Activated naive CD8-positive, alpha-beta T cell treated with anti-CD3 and anti-CD28 coated beads, Interleukin-2, amount 50 U/mL, for 24 hours (primary cell): ENCODE measurements around the gene CACNG8.
A peak's percentile ranks its signal among the peaks of the same experiment; 100 is the strongest.
"Not testable (repeated sequence)": the region's sequence is repeated elsewhere in the genome, so short reads cannot be mapped to it uniquely, and the experiment has no call there.

Experiments
- ATAC-seq: fragments of 150-1000 bp; cut with Tn5 transposase; one replicate; pipeline ENCODE4 v1.10.0; 2021
- DNase-seq: peaks from one replicate; pipeline ENCODE4 v3.0.0; 2021
- H3K27ac Mint-ChIP-seq: one replicate; pipeline ENCODE4 v1.8.0; 2021; ENCODE audit warnings: mild to moderate bottlenecking, mixed read lengths
- H3K27me3 Mint-ChIP-seq: one replicate; pipeline ENCODE4 v1.8.0; 2021; ENCODE audit warnings: mixed read lengths
- H3K36me3 Mint-ChIP-seq: one replicate; pipeline ENCODE4 v1.8.0; 2021; ENCODE audit warnings: low read depth, mixed read lengths
- H3K4me1 Mint-ChIP-seq: one replicate; pipeline ENCODE4 v1.8.0; 2021; ENCODE audit warnings: mixed read lengths
- H3K4me3 Mint-ChIP-seq: one replicate; pipeline ENCODE4 v1.8.0; 2021; ENCODE audit warnings: mild to moderate bottlenecking, moderate library complexity, mixed read lengths
- H3K9me3 Mint-ChIP-seq: one replicate; pipeline ENCODE4 v1.8.0; 2021; ENCODE audit warnings: mixed read lengths

Gene CACNG8

GRCh38 chr19:53962887-53963431, at the start of gene CACNG8:
Gene CACNG8, plus strand, starts transcription at chr19:53962937.
- Mint-ChIP-seq H3K36me3 (no peaks in the 10 kb centered on the region), H3K27ac (no peak within 1 kb of the TSS)
- DNase-seq, result no peak

DNA sequence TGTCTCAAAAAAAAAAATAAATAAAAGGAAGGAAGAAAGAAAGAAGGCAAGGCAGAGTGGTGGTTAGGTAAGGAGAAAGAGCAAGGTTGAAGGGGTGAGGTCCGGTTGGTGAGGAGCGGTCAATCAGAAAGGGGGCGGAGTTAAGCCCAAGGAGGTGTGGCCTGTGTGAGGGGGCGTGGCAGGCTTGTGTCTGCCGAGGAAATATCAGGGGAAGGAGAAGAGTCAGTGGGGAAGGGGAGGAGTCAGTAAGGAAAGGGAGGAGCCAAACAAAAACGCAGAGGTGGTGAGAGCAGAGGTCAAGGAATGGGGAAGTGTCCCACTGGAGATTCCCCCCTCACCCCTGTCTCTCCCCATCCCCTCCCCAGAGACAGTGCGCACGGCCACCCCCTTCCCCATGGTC, 47.7 kb upstream of the CACNG8 start:
- no peaks in the 10 kb centered on the region for H3K9me3 Mint-ChIP-seq

More at GRCh38 chr19:53962887-53963431, at the start of gene CACNG8:
- ATAC-seq, result no peak
- Mint-ChIP-seq H3K27me3 (peaks cover 69% of the 10 kb centered on the region), H3K4me3 (no peak within 1 kb of the TSS), H3K4me1 (peaks cover 3% of the 10 kb centered on the region), H3K9me3 (no peaks in the 10 kb centered on the region)

DNA sequence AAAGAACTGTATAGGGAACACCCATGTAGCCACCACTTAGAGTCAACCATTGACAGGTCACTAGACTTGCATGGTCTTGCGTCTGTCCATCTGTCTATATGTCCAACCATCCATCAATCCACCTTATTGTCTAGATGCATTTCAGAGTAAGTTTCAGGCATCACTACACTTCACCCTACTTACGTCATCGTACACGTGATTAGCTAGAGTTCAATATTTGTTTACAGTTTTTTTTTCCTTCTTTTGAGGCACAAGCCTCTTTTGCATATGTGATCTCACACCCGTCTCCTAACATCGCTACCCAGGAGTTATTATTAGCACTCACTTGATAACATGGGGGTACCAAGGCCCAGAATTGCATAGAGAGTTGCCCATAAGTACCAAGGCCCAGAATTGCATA, 46.7 kb upstream of the CACNG8 start:
- peaks cover 30% of the 10 kb centered on the region for H3K27me3 Mint-ChIP-seq
- no peak overlapping the region for H3K4me3 Mint-ChIP-seq
- DNase-seq (no peak), ATAC-seq (no peak)
- no peaks in the 10 kb centered on the region for H3K9me3 Mint-ChIP-seq
- H3K4me1 Mint-ChIP-seq, result no peaks in the 10 kb centered on the region
- no peaks in the 10 kb centered on the region for H3K36me3 Mint-ChIP-seq
- H3K27ac Mint-ChIP-seq, result no peak overlapping the region

More for the DNA sequence above, 47.7 kb upstream of the CACNG8 start:
- Mint-ChIP-seq H3K4me1 (no peaks in the 10 kb centered on the region), H3K27ac (no peak overlapping the region), H3K27me3 (peaks cover 39% of the 10 kb centered on the region), H3K4me3 (no peak overlapping the region), H3K36me3 (no peaks in the 10 kb centered on the region)
- no peak for ATAC-seq
- no peak for DNase-seq

DNA sequence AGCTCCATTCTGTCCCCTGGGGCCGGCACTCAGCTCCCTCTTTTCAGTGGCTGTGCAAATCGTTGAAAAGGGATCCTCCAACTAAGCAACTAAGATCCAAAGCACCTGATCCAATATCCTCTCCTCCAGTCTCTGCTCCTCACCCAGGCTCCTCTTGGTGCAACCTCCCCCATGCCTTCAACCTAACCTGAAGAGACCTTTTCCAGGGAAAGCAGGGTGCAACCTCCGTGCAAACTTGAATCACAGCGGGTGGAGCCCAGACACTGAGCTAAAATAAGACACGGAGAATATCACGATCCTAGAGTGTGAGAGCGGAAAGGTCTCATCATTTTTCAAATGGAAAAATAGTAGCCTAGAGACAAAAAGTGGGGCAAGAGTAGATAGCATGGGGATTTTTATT, 45.4 kb upstream of the CACNG8 start:
- H3K9me3 Mint-ChIP-seq, result no peaks in the 10 kb centered on the region

GRCh38 chr19:53927739-53928138, 35.0 kb upstream of the CACNG8 start:
- no peaks in the 10 kb centered on the region for H3K4me1 Mint-ChIP-seq
- no peak overlapping the region for H3K4me3 Mint-ChIP-seq
- peaks cover 7% of the 10 kb centered on the region for H3K9me3 Mint-ChIP-seq
- no peaks in the 10 kb centered on the region for H3K36me3 Mint-ChIP-seq
- peak; percentile 43 for DNase-seq
- H3K27me3 Mint-ChIP-seq, result peaks cover 10% of the 10 kb centered on the region
- H3K27ac Mint-ChIP-seq, result no peak overlapping the region
- ATAC-seq, result no peak

More for the DNA sequence above, 45.4 kb upstream of the CACNG8 start:
- H3K4me1 Mint-ChIP-seq, result no peaks in the 10 kb centered on the region
- no peak for DNase-seq
- no peaks in the 10 kb centered on the region for H3K36me3 Mint-ChIP-seq
- H3K4me3 Mint-ChIP-seq, result no peak overlapping the region
- ATAC-seq, result no peak
- no peak overlapping the region for H3K27ac Mint-ChIP-seq
- peaks cover 16% of the 10 kb centered on the region for H3K27me3 Mint-ChIP-seq

- no peak for DNase-seq
- ATAC-seq, result no peak
- no peak overlapping the region for H3K4me3 Mint-ChIP-seq
- H3K36me3 Mint-ChIP-seq, result no peaks in the 10 kb centered on the region
- H3K27ac Mint-ChIP-seq, result no peak overlapping the region
- H3K9me3 Mint-ChIP-seq, result no peaks in the 10 kb centered on the region
- no peaks in the 10 kb centered on the region for H3K4me1 Mint-ChIP-seq
- peaks cover 27% of the 10 kb centered on the region for H3K27me3 Mint-ChIP-seq
Observed at GRCh38 chr19:53936029-53936428, 26.7 kb upstream of the CACNG8 start.

- H3K36me3 Mint-ChIP-seq, result no peaks in the 10 kb centered on the region
Observed at GRCh38 chr19:53942001-53942786, 20.5 kb upstream of the CACNG8 start.

DNA sequence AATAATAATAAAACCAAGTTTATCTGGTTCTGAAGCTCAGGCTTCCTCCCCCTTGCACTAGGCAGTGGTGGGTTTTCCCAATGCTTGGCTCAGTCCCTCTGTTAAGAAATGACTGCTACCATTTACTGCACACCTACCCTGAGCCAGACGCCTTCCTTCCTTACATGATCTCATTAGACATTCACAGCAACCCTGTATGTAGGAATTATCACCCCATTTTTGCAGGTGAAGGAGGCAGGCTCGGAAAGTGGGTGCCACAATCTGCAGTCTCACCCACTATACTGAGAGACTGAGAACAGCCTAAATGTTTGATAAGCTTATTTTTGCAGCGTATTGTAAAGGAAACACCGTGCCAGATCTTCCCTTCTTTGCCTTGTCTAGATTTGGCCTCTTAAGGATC, 18.3 kb upstream of the CACNG8 start:
- no peak for DNase-seq
- Mint-ChIP-seq H3K4me1 (peaks cover 2% of the 10 kb centered on the region), H3K27me3 (peaks cover 53% of the 10 kb centered on the region), H3K9me3 (no peaks in the 10 kb centered on the region), H3K36me3 (no peaks in the 10 kb centered on the region), H3K27ac (no peak overlapping the region), H3K4me3 (no peak overlapping the region)
- no peak for ATAC-seq

More at GRCh38 chr19:53942001-53942786, 20.5 kb upstream of the CACNG8 start:
- Mint-ChIP-seq H3K9me3 (no peaks in the 10 kb centered on the region), H3K27ac (no peak overlapping the region), H3K4me3 (no peak overlapping the region), H3K27me3 (peaks cover 58% of the 10 kb centered on the region), H3K4me1 (peaks cover 2% of the 10 kb centered on the region)
- ATAC-seq (no peak), DNase-seq (peak; percentile 14)

- H3K9me3 Mint-ChIP-seq, result no peaks in the 10 kb centered on the region
- no peak for ATAC-seq
- peaks cover 2% of the 10 kb centered on the region for H3K4me1 Mint-ChIP-seq
- no peak overlapping the region for H3K27ac Mint-ChIP-seq
- no peak for DNase-seq
- H3K4me3 Mint-ChIP-seq, result no peak overlapping the region
- peaks cover 53% of the 10 kb centered on the region for H3K27me3 Mint-ChIP-seq
- H3K36me3 Mint-ChIP-seq, result no peaks in the 10 kb centered on the region
Observed at GRCh38 chr19:53944933-53945332, 17.8 kb upstream of the CACNG8 start.

DNA sequence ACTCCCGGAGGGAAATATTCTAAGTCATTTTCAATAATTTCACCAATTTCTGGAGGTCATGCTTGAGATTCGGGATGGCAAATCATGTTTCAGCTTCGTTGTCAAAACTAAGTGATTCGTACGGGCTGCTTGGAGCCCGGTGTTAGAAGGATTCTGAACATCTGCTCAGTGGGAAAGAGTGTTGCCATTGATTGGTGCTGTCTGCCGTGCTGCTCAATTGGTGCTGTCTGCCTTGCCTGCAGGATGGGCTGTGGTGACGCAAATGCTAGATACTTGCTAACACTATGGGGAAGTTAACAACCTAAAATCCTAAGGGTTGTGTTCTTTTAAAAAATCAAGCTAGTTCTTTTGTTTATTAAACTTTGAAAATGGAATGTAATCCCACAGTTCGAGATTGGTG, 17.3 kb upstream of the CACNG8 start:
- H3K4me3 Mint-ChIP-seq, result no peak overlapping the region
- H3K9me3 Mint-ChIP-seq, result no peaks in the 10 kb centered on the region
- peaks cover 51% of the 10 kb centered on the region for H3K27me3 Mint-ChIP-seq
- no peaks in the 10 kb centered on the region for H3K36me3 Mint-ChIP-seq
- peaks cover 2% of the 10 kb centered on the region for H3K4me1 Mint-ChIP-seq
- no peak for DNase-seq
- no peak overlapping the region for H3K27ac Mint-ChIP-seq
- ATAC-seq, result no peak

- ATAC-seq (no peak), DNase-seq (no peak)
- Mint-ChIP-seq H3K27ac (no peak overlapping the region), H3K27me3 (peaks cover 48% of the 10 kb centered on the region), H3K9me3 (no peaks in the 10 kb centered on the region), H3K4me1 (peaks cover 2% of the 10 kb centered on the region), H3K36me3 (no peaks in the 10 kb centered on the region), H3K4me3 (no peak overlapping the region)
Observed at GRCh38 chr19:53945998-53946397, 16.7 kb upstream of the CACNG8 start.

GRCh38 chr19:53947624-53948023, 15.1 kb upstream of the CACNG8 start:
- ATAC-seq (no peak), DNase-seq (no peak)
- H3K4me3 Mint-ChIP-seq, result no peak overlapping the region
- no peak overlapping the region for H3K27ac Mint-ChIP-seq
- no peaks in the 10 kb centered on the region for H3K9me3 Mint-ChIP-seq
- no peaks in the 10 kb centered on the region for H3K36me3 Mint-ChIP-seq
- peaks cover 2% of the 10 kb centered on the region for H3K4me1 Mint-ChIP-seq
- peaks cover 45% of the 10 kb centered on the region for H3K27me3 Mint-ChIP-seq

DNA sequence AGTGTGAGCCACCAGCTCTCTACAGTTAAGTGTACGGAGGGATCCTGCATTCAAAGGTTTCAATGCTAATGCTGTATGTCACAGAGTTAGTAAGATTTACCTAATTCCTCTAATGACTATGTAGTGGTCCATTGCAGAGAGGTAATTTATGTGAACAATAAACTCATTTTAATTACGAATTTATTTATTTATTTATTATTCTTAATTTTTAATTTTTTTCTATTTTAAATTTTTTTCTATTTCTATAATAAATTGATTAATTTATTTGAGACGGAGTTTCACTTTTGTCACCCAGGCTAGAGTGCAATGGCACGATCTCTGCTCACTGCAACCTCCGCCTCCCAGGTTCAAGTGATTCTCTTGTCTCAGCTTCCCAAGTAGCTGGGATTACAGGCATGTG, 14.1 kb upstream of the CACNG8 start:
- H3K4me1 Mint-ChIP-seq, H3K4me3 Mint-ChIP-seq, DNase-seq, ATAC-seq, H3K9me3 Mint-ChIP-seq, H3K36me3 Mint-ChIP-seq, H3K27ac Mint-ChIP-seq: not testable (repeated sequence)
- H3K27me3 Mint-ChIP-seq, result peaks cover 37% of the 10 kb centered on the region

DNA sequence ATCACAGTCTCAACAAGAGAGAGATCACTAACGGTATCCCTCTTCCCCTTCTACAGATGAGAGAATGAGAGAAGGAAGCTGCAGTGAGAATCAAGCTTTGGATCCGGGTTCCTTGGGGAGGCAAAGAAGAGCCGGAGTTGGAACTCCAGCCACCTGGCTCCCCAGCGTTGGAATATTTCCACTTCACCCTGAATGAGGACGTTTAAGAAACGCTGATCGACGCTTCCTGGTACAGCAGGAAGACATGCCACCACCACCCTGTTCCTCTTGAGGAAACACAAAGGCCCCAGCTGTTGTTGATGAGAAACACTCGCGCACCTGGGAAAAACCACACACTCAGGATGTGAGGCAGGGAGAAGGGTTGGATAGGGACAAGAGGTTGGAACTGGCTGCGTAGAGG, 11.3 kb upstream of the CACNG8 start:
- Mint-ChIP-seq H3K27me3 (peaks cover 32% of the 10 kb centered on the region), H3K27ac (no peak overlapping the region), H3K4me1 (no peaks in the 10 kb centered on the region), H3K9me3 (no peaks in the 10 kb centered on the region), H3K36me3 (no peaks in the 10 kb centered on the region), H3K4me3 (no peak overlapping the region)
- DNase-seq (no peak), ATAC-seq (no peak)

DNA sequence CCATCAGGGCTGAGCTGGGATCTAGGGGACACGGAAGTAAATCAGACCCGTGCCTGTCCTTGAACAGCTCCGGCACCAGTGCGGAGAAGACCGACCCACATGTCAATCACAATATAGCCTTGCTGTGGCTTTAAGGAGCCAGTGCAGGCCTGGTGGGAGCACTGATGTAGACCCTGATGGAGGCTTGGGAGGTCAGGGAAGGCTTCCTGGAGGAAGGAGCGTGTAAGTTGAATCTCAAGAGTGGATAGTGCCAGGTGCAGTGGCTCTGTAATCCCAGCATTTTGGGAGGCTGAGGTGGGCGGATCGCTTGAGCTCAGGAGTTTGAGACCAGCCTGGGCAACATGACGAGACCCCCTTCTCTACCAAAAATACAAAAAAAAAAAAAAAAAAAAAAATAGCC, 10.8 kb upstream of the CACNG8 start:
- no peaks in the 10 kb centered on the region for H3K36me3 Mint-ChIP-seq
- H3K4me3 Mint-ChIP-seq, result no peak overlapping the region
- DNase-seq, result no peak
- H3K9me3 Mint-ChIP-seq, result no peaks in the 10 kb centered on the region
- no peak for ATAC-seq
- no peak overlapping the region for H3K27ac Mint-ChIP-seq
- no peaks in the 10 kb centered on the region for H3K4me1 Mint-ChIP-seq
- peaks cover 36% of the 10 kb centered on the region for H3K27me3 Mint-ChIP-seq
